Superior temporal gyrus (tissue), 1 donor: ENCODE measurements around the gene TMEM51.

ENCODE experiments used
- DNase-seq: peaks from one replicate; pipeline ENCODE4 v3.0.0-alpha.2; 2016; ENCODE audit errors: extremely low spot score

TMEM51 gene

DNA sequence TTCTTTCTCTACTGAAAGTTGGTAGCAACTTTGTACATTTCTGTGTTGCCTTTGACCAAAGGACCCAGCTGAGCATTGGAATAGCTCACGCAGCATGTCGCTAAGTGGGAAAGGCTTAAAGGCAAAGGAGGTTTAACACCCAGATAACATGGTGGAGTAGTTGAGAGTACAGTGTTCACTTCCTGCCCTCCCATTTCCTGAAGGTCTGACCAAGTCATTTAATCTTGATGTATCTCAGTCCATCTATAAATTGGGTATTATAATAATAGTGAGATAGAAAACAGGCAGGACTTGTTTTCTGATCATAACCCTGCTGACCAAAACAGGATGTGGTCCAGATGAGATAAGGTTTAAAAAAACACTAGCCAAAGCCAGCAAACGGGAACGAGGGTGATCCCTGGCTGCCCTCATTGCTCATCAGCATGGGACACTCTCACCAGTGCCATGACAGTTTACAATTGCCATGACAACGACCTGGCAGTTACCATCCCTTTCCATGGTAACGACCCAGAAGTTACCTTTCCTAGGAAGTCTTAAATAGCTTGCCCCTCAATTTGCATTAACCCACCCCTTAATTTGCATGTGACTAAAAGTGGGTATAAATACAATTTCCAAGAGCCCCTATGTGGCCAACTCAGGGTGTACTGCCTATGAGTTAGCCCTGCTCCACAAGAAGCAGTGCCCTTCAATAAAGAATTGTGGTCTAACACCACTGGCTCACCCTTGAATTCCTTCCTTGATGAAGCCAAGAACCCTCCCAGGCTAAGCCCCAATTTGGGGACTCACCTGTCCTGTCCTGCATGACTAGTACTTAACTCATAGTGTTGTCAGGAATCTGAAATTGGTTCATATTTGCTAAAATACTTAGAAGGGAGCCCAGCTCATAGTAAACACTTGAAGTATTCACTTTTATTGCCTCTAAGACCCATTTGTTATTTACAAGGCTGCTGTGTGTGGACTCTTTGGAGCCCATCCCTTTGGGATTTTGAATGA lies 65.0 kb downstream of the TMEM51 start:
- no peak for DNase-seq

DNA sequence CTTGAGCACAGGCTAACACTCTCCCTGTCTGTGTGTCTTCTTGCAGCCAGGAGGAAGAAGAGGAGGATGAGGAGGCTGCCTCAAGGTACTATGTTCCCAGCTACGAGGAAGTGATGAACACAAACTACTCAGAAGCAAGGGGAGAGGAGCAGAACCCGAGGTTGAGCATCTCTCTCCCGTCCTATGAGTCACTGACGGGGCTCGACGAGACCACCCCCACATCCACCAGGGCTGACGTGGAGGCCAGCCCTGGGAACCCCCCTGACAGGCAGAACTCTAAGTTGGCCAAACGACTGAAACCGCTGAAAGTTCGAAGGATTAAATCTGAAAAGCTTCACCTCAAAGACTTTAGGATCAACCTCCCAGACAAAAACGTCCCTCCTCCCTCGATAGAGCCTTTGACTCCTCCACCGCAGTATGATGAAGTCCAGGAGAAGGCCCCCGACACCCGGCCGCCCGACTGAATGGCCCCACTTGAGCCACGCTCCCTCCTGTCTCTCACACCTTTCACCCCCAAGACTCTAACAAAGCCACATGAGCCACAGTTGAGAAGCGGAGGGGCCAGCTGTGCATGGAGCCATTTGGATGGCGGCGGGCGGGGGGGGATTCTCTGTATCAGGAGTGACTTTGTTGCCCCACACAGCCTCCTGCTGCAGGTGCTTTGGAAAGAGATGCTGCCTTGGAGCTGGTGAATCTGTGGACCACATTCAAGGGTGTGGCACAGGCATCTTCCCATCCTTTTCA lies 65.9 kb downstream of the TMEM51 start:
- no peak for DNase-seq

DNA sequence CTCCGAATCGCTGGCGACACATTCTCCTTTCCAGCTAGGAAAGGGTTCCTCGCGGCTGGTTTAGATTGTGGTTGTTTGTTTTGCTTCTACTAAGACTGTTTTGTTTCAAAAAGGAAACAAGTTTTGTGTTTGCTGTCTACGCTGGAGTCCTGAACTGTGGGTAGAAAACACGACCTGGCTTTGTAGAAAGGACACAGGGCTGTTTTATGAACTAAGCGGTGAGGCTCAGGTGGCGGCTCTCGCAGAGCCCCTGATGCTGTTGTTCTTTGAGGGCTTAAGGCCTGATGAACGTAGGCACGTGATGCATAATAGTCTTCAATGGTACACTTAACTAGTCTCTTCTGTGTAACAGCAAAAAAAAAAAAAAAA lies 66.5 kb downstream of the TMEM51 start:
- no peak for DNase-seq

DNA sequence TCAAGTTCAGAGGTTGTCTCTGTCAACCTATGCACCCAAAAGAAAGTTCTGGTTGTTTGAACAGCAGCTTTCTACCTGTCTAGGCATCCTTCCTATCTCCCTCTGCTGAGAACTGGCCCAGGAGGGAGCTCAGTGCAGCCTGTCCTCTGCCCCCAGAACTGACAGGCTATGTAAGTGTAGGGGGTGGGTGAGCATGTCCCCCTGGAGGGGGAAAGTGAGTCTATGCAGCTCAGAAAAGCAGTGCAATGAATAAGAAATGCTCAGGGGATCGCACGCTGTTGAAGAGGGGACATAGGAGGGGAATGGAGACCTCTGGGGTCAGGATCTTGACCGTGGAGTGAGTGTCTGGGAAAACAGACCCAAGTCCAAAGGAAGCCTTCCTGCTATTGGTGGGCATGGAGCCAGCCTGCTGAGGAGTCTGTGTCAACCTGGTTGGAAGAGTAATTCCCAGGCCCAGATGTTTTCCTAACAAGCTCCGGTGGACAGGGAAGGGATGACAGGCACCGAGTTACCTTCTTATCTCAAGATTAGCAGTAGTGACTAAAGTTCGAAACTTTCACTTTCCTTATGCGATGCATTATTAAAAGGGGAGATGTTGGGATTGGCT lies 67.4 kb downstream of the TMEM51 start:
- DNase-seq = no peak

DNA sequence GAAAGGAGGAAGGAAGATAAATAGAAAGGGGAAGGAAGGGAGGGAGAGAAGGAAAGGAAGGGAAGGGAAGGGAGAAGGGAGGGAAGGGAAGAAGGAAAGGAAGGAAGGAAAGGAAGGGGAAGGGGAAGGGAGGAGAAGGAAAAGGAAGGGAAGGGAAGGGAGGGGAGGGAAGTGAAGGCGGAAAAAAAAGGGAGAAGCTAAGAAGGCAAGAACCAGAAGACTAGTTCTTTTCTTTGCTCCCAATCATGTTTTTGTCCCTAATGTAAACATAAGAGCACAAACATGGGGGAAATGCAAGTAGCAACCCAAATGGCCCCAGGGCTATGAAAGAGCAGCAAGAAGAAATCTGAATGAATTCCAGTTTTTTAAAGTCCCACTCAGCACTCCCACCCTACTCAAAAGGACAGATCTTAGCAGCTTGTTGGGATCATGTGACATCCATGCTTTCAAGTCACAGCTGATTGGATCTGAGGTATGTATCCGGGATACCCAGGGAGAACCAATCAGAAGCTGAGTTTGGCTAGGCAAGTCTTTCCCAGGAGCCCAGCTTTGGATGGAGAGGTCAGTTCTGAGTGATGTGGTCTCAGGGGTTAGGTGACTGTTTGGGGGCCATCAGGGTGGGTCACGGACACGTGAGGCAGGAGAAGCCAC lies 69.2 kb downstream of the TMEM51 start:
- no peak for DNase-seq

DNA sequence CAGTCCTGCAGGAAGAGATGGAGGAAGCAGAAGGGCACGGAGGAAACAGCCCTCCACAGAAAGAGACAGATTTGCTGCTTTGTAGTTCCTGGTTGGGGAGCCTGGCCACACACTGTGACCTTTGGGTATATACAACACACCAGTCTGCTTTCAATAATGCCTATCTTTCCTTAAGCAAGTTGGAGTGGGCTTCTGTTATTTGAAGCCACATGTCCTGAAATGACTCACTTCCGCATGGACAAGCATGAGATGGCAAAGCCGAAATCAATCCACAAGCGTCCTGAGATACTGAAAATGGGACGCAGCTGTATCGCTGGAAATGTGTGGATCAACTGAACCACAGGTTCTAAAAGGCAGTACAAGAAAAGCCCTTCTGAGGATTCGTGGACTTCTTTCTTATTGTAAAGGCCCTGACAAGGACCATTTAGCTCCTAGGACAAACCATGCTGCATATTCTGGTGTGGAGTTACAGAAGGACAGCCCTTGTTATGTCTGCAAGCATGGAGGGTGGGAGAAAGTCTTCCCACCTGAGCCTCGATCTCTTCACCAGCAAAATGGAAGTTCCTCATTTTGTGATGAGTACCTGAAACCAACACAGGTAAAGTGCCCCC lies 70.8 kb downstream of the TMEM51 start:
- no peak for DNase-seq

DNA sequence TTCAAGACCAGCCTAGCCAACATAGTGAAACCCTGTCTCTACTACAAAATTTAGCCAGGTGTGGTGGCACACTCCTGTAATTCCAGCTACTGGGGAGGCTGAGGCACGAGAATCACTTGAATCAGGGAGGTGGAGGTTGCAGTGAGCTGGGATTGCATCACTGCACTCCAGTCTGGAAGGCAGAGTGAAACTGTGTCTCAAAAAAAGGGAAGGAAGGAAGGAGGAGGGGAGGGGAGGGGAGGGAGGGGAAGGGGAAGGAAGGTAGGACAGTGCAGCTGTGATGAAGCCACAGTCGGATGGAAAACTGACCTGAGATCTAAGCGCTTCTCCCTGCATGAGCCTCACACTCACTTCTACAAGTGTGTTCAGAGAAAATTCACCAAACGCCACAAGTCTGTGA lies 71.4 kb downstream of the TMEM51 start:
- DNase-seq = no peak

DNA sequence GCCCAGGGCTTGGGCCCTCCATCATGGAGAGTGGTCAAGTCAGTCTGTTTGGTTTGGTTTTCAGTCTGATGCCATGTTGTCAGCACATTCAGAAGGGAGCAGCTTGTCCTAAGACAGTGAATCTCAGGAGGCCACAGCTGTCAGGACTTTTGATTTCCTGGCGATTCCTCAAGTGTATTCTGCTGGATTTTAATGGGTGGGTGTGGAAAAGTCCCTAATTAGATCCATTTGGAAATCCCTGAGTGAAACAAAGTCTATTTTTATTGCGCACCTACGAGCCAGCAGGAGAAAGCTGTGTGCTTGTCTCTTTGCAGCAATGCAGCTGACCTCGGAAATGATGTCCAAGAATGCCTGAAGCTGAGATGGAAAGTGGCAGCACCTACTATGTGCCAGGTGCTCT lies 71.9 kb downstream of the TMEM51 start:
- no peak for DNase-seq

DNA sequence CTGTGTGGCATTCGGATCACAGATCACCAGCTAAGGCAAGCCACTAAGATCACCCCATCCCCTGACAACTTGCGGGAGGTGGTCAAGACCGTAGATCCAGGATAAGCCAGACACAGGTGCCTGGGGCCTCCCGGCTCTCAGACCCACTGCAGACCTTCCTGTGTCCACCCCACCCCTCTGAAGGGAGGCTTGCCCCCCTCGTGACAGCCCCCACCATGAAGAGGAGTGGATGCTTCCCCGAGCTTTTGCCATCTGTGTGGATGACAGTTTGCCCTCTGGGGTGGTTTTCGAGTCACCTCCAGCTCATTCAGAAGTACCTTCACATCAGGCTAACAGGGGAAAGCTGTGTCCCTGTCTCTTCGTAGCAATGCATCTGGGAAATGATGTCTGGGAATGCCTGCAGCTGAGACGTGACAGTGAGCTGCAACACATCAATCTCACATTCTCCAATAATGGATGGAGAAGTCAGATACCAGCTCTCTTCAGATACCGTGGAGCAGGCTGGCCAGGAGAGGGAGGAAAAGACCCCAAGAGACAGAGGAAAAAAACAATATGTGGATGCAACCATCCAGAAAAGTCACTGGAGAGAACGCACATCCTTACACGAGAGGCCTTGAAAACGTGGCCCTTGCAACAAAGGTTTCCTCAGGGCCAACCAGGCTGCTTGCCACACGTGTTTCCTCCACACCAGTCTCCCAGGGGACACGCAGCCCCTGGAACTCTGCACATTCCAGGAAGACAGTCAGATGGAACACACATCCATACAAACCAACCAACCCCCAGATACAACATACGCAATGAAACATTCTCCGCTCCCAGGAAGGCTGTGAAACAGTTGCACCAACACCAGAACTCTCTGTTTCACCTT lies 73.1 kb downstream of the TMEM51 start:
- DNase-seq = no peak

DNA sequence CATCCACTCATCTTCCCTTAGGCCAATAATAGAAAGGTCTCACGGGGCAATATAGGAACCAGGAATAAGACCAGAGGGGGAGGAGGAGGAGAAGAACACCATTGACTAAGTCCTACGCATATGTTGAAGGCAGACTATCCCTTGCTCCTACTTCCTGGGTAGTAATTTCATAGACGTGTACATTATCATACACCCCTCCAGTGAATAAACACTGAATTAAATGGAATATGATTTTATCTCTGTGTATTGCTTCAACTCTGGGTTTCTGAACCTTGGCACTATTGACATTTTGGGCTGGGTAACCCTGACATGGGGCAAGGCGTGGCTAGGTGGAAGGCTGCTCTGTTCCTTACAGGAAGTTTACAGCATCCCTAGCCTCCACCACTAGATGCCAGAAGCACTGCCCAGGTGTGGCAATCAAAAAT lies 76.2 kb downstream of the TMEM51 start:
- no peak for DNase-seq

DNA sequence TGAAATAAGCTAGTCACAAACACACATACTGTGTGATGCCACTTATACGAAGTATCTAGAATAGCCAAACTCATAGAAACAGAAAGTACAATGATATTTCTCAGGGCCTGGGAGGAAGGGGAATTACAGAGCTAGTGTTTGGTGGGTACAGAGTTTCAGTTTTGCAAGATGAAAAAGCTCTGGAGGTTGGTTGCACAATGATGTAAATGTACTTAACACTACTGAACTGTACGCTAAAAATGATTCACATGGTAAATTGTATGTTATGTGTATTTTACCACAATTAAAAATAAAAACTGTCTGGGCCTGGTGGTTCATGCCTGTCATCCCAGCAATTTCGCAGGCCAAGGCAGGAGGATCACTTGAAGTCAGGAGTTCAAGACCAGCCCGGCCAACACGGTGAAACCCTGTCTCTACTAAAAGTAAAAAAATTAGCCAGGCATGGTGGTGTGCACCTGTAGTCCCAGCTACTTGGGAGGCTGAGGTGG lies 78.2 kb downstream of the TMEM51 start:
- DNase-seq = no peak

DNA sequence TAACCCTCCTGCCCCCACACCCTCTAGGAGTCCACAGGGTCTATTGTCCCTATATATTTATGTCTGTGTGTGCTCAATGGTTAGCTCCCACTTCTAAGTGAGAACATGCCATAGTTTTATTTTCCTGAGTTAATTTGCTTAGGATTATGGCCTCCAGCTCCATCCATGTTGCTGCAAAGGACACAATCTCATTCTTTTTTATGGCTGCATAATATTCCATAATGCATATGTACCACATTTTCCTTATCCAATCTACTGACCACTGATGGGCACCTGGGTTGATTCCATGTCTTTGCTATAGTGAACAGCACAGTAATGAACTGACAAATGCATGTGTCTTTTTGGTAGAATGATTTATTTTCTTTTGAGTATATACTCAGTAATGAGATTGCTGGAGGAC lies 80.1 kb downstream of the TMEM51 start:
- DNase-seq = no peak

DNA sequence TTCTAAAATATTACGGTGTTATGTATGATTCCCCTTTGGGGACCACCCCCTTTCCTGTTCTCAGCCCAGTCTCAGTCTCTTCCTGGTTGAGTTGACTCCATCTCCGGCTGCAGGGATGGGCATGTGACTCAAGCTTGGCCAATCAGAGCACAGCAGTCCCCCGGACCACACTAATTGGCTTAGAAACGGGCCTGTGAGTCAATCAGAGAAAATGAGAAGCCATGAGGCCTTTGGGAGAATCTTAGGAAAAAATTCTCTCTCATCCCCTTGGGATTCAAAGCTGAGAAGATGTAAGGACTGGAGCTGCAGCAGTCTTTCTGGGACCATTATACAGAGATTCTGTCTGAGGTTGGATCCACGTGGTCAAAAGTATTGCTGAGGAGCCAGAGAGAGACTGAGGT lies 82.8 kb downstream of the TMEM51 start:
- DNase-seq = no peak

DNA sequence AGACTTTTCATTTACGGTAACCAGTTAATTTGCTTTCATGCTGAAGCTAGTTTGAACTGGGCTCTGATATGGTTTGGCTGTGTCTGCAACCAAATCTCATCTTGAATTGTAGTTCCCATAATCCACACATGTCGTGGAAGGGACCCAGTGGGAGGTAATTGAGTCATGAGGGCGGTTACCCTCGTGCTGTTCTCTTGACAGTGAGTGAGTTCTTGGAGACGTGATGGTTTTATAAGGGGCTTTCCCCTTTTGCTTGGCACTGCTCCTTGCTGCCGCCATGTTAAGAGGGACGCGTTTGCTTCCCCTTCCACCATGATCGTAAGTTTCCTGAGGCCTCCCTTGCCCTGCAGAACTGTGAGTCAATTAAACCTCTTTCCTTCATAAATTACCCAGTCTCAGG lies 83.2 kb downstream of the TMEM51 start:
- DNase-seq = no peak

DNA sequence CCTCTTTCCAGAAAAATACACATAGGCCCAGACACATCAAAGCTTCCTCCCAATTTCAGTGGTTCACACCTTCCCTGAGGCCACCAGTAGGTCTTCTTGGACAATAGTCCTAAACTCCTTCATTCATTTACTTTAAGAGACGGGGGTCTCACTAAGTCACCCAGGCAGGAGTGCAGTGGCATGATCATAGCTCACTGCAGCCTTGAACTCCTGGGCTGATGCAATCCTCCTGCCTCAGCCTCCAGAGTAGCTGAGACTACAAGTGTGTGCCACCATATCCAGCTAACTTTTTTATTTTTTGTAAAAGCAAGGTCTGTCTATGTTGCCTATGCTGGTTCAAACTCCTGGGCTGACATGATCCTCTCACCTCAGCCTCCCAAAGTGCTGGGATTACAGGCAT lies 85.2 kb downstream of the TMEM51 start:
- no peak for DNase-seq

DNA sequence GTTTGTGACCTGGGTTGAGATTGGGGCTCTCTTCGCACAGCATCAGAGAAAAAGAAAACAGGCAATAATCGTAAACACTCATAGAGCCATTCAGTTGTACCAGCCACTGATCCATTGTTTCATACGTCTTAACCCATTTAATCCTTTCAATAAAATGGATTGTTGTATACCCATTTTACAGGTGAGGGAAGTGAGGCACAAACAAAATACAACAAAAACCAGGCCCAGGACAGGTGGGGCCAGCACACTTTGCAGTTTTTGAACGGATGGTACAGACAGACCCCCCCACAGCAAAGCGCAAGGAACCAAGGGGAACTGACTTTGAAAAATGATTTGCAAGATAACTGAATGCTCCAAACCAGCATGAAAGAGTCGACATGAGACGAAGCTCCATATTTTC lies 89.2 kb downstream of the TMEM51 start:
- DNase-seq = no peak

DNA sequence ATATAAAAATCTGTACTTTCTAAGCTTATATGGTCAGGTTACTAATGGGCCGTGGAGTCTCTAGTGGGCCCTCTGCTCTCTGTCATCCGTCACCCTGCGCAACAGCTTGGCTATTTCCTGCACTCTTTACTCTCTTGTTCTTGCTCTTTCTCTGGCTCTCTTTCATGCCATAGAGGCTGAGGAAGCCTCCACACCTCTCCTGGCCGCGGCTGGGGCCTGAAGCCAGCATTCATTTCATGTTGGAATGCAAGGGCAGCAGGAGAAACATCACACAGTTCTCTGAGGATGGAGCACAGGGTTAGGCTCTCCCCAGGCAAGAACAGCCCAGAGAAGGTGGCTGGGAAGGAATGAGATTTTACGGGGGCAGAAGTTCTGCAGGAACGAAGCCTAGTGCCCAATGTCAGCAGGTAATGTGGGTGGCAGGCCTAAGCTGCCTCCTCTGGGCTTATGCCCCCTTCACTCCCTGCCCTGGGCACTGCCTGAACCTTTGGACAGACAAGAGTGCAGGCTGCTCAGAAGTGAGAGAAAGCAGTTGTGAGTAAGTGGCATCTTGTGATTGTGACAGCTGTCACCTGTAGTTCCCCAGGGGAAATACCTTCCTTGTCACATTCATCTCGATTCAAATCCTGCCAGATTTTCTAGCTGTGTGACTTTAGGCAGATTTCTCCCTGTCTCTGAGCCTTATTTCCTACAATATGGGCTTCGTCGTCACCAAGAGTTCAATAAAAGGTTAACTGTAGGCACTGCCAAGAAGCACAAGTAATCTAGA lies 89.9 kb downstream of the TMEM51 start:
- DNase-seq = no peak

DNA sequence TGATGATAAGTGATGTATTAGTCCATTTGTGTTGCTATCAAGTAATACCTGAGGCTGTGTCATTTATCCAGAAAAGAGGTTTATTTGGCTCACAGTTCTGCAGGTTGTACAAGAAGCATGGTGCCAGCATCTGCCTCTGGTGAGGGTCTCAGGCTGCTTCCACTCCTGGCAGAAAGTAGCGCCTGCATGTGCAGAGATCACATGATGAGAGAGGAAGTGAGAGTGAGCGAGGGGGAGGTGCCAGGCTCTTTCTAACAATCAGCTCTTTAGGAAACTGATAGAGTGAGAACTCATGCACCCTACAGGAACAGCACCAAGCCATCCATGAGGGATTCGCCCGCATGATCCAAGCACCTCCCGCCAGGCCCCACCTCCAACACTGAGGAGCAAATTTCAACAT lies 91.3 kb downstream of the TMEM51 start:
- DNase-seq = no peak

DNA sequence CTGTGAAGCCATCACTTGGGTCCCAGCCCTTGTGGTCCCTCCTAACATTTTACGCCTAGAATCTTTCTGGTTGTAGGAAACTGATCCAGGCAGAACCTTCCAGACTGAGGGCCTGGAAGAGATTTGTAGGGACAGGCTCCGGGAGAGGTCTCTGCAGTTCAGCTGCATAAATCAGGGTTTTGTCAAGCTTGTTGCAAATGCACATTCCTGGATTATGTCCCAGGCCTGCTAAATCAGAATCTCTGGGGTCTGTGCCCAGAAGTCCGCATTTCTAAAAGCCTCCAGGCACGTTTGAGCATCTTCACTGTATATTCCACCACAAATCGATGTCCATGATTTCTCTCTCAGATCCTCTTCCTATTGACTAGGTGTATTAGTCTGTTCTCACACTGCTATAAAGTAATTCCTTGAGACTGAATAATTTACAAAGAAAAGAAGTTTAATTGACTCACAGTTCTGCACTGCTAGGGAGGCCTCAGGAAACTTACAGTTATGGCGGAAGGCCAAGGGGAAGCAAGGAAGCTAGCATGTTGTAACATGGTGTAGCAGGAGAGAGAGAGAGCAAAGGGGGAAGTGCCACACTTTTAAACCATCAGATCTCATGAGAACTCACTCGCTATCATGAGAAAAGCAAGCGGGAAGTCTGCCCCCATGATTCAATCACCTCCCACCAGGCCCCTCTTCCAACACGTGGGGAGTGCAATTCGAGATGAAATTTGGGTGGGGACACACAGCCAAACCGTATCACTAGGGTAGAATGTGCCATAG lies 92.2 kb downstream of the TMEM51 start:
- no peak for DNase-seq
